Posterior cingulate gyrus (tissue), 11 donors: ENCODE results near the gene SGO2.
"Not testable (repeated sequence)": the region's sequence is repeated elsewhere in the genome, so short reads cannot be mapped to it uniquely, and the experiment has no call there.

Source experiments
- DNase-seq, 10 donors: peaks; one replicate each; pipeline versions ENCODE4 v3.0.0 to v3.0.0-alpha.2; 2020 to 2021; ENCODE audit warnings: mixed read lengths in 3 of 10
- intact Hi-C: fragments of 100-400 bp; cut with DNase I; formaldehyde crosslinking; loops from one replicate; pipeline ENCODE4 v1.15.1; 2023

Gene SGO2

DNA sequence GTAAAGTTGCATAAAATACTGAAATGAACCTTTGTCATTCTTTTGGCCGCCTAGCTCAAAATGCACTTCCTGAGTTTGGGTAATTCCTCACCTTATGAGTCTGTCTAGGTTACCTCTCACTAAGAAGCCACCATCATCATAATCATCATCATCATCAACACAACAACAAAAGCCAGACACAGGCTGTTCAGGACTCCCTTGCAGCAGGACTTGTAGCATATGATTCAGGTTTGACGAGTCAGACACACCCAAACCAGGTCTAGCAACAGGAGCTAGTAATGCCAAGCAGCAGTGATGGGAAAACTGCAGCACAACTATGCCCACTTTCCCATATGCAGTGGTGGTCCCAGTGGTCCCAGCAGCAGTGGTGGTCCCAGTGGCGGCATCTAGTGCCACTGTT lies 2.8 kb upstream of the SGO2 start:
- intact Hi-C loops = loop anchor here (10.0 kb wide), 1 partner anchor 182 kb away; no protein-coding TSS in a partner anchor

DNA sequence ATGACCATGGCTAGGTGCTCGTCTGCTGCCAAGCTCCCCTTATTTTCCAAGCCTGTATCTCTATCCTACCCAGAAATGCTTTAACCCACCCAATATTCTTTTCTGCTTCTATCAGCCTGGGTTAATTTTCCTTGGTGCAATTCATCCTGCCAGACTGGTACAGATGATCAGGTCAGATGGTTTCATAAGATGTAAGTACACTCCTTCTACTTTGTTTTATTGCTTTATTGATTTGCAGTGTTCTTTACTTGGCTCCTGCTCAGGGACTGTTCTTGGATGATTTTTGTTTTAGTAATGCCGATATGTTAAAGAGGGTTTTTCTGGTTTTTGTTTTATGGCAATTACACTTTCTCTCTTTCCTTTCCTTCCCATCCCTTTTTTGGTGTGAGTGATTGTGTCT lies 2.4 kb upstream of the SGO2 start:
- DNase-seq = no peak
- intact Hi-C loops = loop anchor here (10.0 kb wide), 1 partner anchor 181 kb away; no protein-coding TSS in a partner anchor

More for the DNA sequence above, 2.8 kb upstream of the SGO2 start:
- DNase-seq = no peak

DNA sequence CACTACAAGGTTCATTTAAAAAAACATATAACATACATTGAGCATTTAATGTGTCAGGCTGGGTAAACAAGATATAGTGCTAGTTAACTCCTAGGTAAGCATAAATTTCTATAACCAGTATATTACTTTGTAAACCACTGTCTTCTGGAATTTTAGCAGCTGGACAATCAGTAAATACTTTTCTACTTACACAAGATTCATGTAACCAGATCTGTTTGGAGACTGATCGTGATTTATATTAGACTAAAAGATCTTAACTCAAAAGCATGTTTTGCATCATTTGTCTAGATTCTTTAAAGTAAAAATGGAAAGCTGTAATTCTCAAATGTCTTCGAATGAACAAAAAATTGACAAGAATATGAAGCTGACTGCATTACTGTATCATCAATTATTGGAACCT lies 941 bp upstream of the SGO2 start:
- intact Hi-C loops = loop anchor here (1.0 to 10.0 kb wide), 2 partner anchors 15 to 180 kb away; partner anchors contain the start of gene KCTD18
- DNase-seq = no peak

GRCh38 chr2:200525551-200525881 lies 491 bp upstream of the SGO2 start:
- intact Hi-C loops = loop anchor here (1.0 to 10.0 kb wide), 2 partner anchors 15 to 179 kb away; partner anchors contain the start of gene KCTD18
- DNase-seq = no peak

DNA sequence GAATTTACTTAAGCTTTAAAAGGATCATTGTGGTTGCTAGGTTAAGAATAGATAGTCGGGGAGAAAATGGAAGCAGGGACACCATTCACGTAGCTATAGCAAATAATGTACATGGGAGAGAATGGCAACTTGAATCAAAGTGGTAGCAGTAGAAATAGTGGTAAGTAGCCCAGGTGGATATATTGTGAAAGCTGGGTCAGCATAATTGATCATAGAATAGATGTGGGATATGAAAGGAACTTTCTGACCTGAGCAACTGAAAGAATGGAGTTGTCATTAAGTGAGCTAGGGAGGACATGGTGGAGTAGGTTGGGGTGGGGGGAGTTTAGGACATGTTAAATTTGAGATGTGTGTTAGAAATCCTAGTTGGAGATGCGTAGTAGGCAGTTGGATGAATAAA lies 2.2 kb downstream of the SGO2 start:
- intact Hi-C loops = loop anchor here (10.0 kb wide), 1 partner anchor 177 kb away; no protein-coding TSS in a partner anchor
- no peak for DNase-seq

DNA sequence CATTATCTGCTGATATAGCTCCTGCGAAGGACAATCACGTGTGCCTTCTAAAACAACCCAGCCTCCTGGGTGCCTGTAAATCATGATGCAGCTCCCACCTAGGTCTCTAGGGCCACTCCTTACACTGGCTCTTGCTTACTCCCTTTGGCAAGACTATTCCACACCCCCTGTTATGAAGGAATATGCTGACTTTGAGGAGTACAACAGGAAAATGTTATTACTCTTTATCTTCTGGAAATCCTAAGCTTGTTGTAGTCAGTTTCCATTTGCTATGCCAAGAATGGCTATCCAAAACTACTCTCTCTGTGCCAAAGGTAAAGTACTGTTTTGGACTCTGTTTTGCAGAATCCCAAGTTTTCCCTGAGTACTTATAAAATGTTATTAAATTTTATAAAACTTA lies 7.7 kb downstream of the SGO2 start:
- intact Hi-C loops = no loop called here
- no peak for DNase-seq

- intact Hi-C loops = no loop called here
- no peak for DNase-seq
Measured at GRCh38 chr2:200534572-200534971, 8.6 kb downstream of the SGO2 start.

- intact Hi-C loops = no loop called here
- DNase-seq = no peak
Measured at GRCh38 chr2:200538139-200538538, 12.1 kb downstream of the SGO2 start.

GRCh38 chr2:200540793-200541192 lies 14.8 kb downstream of the SGO2 start:
- intact Hi-C loops = no loop called here
- DNase-seq = no peak

- DNase-seq, intact Hi-C loops: not testable (repeated sequence)
Measured at GRCh38 chr2:200566596-200566995, 40.6 kb downstream of the SGO2 start.

GRCh38 chr2:200567932-200568331 lies 41.9 kb downstream of the SGO2 start:
- no peak for DNase-seq
- intact Hi-C loops = no loop called here

DNA sequence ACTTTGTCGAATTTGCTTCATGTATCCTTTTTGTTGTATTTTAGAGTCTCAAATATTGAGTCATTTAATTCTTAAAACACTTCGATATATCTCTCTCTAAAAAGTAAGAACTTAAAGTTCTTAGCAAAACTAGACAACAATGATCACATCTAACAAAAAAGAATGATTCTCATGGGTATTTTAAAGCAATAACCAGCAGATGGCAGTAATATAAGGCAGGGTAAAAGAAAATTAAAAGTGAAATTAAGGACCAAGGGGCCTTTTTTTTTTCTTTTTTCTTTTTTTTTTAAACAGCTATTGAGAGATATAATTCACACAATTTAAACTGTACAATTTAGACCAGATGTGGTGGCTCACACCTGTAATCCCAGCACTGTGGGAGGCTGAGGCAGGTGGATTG lies 50.0 kb downstream of the SGO2 start:
- intact Hi-C loops = no loop called here
- no peak for DNase-seq

DNA sequence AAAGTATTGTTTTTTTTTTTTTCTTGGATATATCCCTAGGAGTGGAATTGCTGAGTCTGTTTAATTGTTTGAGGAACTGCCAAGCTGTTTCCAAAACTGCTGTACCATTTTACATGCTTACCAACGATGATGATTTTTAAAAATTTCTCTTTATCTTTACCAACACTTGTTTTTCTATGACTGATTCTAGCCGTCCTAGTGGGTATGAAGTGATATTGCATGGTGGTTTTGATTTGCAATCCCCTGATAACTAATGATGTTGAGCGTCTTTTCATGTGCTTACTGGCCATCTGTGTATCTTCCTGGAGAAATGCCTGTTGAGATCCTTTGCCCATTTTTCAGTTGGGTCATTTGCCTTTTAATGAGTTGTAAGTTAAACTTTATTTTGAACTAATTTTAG lies 51.0 kb downstream of the SGO2 start:
- intact Hi-C loops = no loop called here
- no peak for DNase-seq

DNA sequence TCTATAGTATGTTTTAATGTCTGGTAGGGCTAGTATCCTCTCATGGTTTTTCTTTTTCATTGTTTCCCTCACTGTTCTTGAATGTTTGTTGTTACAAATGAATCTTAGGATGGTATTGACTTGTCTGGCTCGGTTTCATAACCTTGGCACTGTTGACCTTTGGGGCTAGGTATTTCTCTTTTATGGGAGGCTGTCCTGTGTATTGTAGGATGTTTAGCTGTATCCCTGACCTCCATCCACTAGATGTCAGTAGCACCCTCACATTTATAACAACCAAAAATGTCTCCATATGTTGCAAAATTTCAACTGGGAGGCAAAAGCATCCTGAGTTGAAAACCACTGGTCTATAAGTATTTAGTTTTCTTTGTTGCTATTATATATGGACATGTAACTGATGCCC lies 52.8 kb downstream of the SGO2 start:
- intact Hi-C loops = no loop called here
- DNase-seq = no peak

DNA sequence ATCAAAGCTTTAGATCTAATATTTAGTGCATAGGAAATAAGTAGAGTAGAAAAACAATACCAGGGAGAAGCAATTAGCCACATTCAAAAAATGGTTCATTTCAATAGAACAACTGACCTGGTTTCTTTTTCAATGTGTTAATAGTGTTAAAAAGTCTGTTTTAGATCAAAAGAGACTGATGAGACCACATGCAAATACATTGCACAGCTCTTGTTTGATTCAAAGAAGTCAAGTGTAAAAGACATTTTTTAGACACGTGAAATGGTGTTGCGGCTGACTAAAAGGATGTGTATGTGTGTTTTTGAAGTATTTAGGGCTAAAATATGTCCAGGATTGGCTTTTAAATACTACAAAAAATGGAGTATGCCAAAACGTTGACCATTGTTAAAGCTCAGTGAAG lies 58.6 kb downstream of the SGO2 start:
- DNase-seq = no peak
- intact Hi-C loops = loop anchor here (10.0 kb wide), 1 partner anchor 120 kb away; no protein-coding TSS in a partner anchor

GRCh38 chr2:200585340-200585729 lies 59.3 kb downstream of the SGO2 start:
- intact Hi-C loops = loop anchor here (10.0 kb wide), 1 partner anchor 119 kb away; no protein-coding TSS in a partner anchor

DNA sequence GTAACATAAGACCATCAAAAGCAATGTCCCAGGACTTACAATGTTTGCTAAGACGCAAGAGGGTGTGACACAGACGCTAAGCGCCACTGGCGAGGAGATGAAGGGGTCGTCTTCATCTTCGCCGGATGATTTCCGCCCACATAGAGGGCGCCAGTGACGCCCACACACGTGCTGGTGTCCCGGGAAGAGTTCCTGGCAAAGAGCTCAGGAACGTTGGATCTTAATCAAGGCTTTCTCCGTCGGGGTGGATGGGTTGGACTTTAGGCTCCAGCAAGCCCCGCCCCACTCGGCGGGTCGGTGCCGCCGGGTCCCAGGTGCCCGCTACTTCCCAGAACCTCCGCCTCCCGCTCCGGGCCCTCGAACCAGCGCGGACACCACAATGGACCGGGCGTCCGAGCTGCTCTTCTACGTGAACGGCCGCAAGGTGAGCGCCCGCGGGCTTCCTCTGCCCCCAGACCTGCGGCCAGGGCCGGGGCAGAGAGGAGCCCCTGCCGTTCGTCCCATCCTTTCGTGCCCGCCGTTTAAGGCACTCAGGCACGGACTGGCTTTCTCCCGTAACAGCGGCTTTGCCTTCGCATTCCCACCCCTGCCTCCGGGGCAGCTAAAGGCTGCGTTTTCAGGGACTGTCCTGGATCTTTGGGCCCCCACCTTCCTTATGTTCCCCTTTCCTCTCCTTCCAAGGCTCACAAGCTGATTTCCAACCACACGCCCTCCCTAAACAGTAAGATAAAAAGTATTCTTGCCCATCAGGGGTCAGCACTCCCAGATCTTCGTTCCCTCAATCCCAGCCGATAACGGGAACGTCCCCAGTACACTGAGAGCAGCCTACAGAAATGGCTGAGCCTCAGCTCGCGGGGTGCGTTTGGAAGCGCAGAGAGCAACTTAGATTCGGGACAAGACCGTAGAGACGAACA lies 60.0 kb downstream of the SGO2 start, which contains the start of gene AOX1:
AOX1 (plus strand) TSS at position 285 of the 914 bp plus-strand sequence; CDS start at position 380, 95 bp downstream.
- intact Hi-C loops = loop anchor here (10.0 kb wide), 1 partner anchor 119 kb away; no protein-coding TSS in a partner anchor

More at GRCh38 chr2:200585340-200585729, 59.3 kb downstream of the SGO2 start:
- DNase-seq = no peak

DNA sequence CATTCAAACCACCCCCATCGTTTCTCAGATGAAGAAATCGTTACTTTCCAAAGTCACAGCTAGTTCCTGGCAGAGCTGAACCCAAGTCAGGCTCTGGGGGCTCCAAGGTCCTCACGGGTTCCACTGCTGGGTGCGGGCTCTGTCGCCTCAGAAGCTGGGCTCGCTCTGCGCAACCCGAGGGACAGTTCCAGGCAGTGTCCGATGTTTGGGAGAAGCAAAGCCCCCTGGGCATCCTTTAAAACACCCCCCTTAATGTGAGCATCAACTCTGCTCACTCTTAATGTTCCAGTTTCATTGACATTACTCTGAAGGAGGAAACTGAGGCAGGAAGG lies 60.6 kb downstream of the SGO2 start:
- intact Hi-C loops = loop anchor here (10.0 kb wide), 1 partner anchor 118 kb away; no protein-coding TSS in a partner anchor
- peak in 1 of 10 donors; percentile 78 for DNase-seq

More for the DNA sequence above, 60.0 kb downstream of the SGO2 start, which contains the start of gene AOX1:
- peak in 7 of 10 donors; percentile 3 to 85 (median 45) for DNase-seq

GRCh38 chr2:200587007-200587616 lies 61.1 kb downstream of the SGO2 start:
- peak in 1 of 10 donors; percentile 72 for DNase-seq
- intact Hi-C loops = loop anchor here (10.0 kb wide), 1 partner anchor 118 kb away; no protein-coding TSS in a partner anchor

DNA sequence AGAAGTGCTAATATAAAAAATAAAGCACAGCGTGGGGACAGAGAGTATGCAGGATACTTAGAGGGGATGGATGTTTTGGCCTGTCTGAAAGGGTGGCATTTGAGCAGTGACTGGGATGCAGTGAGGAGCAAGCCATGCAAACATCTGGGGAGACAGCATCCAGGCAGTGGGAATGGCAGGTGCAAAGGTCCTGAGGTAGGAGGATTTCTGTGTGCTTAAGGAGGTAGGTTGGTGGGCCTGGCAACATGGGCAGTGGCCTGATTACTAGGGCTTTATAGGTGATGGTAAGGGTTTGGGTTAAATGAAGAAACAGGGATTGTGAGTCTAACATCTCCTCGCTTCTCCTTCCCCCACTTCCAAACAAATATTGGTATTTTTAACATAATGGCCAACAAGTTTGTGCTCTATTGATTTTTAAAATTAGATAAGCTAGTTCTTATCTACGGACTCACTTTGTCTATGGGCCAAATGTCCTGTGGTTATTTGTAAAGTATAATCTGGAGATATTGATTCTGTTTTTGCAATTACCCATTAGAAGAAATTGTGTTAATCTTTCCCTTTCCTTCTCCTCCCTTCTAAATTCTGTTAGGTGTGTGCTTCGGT lies 62.2 kb downstream of the SGO2 start:
- no peak for DNase-seq
- intact Hi-C loops = loop anchor here (10.0 kb wide), 1 partner anchor 117 kb away; no protein-coding TSS in a partner anchor

DNA sequence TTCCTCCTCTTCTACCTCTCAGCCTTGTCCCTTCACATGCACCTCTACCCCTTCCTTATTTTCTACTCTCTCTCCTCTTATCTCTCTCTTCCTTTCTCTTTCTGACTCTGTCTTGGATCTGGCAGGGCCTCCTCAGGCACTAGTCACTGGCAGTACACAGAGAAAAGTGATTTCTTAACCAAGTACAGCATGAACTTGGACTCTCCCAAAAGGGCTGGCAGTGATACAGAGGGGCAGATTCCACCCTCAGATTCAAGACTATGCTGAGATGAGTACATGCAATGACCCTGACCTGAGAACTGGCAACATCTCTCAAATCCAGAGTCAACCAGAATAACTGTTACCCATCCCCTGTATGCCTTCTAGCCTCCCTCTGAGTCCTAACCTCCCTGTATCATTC lies 64.1 kb downstream of the SGO2 start:
- DNase-seq = no peak

More for the DNA sequence above, 64.1 kb downstream of the SGO2 start:
- intact Hi-C loops = no loop called here
